IPS-NIHi7 (cell line): ENCODE data around the gene MXRA7.
"Not testable (repeated sequence)": the region's sequence is repeated elsewhere in the genome, so short reads cannot be mapped to it uniquely, and the experiment has no call there.

Experiments
- DNase-seq: peaks from one replicate; pipeline ENCODE4 v3.0.0; 2012; ENCODE audit warnings: mixed read lengths; ENCODE audit errors: extremely low spot score

Gene MXRA7

DNA sequence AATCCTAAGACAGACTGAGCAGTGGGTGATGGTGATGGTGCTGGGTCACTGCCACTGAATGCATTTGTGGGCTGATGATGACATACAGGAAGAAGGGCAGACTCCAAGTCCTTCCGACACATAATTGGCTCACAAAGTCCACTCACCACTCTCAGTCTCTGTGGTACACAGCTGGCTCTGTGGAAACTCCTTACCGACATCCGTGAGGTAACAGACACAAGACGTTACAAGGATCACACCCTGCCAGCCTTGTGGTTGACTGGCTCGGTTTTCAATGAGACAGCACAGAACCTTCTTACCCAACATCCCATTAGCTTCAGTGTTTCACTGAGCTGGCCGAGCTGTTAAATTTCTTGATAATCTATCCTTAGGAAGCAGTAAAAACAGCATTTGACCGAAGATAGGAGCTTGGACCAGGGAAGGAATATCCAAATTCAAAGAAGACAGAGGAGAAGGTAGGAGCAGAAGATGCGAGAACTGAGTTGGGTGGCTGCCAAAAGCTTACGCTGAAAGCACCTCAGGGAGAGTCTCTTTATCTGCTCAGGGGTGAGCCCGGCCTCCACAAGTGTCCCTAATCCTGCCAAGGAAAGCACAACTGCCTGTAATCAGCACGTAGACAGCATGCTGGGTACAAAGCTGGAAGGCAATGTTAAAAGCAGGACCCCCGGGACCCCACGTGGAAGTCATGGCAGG lies 5.5 kb upstream of the MXRA7 start:
- no peak for DNase-seq

DNA sequence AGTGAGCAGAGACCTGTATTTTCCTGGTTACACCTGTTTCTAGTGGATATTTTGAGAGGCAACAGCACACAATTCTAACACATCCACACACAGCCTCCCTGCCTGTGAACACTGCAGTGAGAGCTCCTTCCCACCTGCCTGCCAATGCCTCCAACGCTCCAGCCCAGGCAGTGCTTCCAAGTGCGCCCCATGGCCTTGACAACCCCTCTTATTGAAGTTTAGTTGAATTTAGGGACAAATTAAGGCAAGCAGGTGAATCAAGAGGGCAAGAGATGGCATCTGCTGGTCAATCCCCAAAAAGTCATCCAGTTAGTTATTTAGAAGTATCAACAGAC lies 4.7 kb upstream of the MXRA7 start:
- no peak for DNase-seq

DNA sequence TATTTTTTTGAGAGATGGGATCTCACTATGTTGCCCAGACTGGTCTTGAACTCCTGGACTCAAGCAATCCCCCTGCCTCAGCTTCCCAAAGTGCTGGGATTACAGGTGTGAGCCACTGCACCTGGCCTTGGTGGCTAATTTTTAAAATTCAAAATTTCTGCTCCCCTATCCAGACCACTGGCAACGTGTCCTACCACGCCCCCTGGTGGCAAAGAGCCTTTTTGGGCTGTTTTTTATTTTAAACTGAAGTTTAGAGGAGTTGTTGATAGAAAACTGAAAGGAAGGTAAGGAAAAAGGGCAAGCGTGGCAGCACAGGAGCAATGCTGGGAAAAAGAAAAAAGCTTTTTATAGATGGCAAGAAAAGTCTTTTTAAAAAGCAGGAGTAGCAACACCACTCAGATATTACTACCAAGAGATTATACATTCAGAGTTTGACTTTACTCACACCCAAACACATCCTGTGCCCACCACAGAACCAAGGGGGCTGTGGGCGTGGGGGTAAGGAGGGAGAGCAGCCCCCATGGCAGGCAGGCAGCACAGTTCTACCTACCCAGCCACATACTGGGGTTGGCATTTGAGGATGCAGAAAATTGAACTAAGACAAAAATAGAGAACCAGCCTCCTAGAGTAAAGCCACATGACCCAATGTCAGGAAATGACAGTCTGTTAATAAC lies 4.2 kb upstream of the MXRA7 start:
- DNase-seq, result peak; percentile 46

DNA sequence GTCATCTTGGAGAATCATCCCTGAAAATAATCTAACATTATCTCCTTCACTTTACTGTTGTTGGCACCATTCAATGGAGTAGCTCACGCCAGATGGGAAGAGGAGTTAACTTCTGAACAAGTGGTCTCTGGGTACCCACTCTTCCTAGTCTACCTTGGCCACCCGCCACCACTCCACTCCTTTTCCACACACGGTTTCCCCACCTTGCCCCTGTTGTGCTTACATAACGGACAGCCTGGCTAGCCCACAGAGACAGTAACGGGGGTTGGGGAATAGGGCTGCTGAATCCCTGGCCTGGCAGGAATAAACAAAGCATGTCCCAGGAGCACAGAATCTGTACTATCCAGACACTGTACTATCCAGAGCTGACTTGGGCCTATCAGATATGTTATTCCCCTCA lies 3.6 kb upstream of the MXRA7 start:
- DNase-seq, result no peak

DNA sequence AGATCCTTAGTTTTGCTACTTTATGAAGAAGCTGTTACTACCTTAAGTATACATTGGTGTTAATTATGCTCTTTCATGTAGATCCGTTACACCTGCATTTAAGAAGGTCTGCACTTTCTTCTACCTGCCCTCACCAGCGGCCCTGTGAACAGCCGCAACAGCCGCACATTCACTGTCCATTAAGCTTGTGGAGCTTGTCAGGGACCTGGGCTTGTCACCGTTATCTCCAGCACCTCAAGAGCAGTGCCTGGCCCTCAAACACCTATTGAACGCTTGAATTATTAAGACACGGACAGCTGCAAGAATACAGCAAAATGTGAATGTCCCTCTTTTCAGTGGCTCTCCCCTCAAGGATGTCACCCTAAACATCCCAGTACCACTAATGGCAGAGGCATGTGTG lies 3.0 kb upstream of the MXRA7 start:
- DNase-seq, result no peak

DNA sequence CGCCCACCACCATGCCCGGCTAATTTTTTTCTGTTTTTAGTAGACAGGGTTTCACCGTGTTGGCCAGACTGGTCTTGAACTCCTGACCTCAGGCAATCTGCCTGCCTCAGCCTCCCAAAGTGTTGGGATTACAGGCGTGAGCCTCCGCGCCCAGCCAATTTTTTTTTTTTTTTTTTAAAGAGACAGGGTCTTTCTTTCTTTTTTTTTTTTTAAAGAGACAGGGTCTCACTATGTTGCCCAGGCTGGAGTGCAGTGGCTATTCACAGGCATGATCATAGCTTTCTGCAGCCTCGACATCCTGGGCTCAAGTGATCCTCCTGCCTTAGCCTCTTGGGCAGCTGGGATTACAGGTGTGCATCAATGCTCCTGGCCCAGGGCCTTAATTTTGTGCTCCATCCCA lies 1.6 kb upstream of the MXRA7 start:
- DNase-seq, result not testable (repeated sequence)

DNA sequence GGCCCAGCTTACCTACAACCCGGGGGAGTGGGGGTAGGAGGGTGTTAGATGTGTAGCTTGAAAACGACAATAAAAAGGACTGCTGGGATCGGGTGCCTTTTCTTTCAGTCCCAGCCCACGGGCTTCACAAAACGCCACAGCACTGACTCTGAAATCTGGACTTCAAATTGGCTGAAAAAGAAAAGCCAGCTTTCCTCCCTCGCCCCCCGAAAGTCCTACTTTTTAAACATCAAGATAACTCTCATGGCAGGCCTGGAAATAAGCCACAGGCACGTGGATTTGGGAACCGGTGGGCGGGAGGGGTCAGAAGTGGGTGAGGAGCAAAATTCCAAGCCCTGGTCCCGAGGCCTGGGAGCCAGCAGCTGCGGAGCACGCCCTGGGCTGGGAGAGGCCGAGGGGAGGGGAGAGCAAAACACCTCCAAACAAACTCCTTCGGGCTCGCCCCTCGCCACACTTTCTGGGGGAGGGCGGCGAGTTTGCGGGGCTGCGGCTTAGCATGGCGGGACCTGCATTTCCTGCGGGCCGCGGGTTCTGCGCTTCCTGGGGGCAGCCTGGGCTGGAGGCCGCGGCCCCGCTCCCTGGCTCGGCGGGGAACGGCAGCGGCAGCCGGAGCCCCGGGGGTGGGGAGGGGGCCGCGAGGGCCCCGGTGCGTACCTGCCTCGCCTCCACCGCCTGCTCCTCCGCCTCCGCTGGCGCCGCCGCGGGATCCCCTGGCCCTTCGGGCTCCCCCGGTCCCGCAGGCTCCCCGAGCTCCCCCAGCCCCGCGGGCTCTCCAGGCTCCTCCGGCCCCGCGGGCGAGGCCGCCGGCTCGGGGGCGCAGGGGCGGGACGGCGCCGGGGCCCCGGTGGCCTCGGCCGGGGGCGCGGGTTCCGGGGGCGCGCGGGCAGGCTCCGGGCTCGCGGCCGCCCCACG lies 558 bp downstream of the MXRA7 start:
- DNase-seq, result not testable (repeated sequence)

DNA sequence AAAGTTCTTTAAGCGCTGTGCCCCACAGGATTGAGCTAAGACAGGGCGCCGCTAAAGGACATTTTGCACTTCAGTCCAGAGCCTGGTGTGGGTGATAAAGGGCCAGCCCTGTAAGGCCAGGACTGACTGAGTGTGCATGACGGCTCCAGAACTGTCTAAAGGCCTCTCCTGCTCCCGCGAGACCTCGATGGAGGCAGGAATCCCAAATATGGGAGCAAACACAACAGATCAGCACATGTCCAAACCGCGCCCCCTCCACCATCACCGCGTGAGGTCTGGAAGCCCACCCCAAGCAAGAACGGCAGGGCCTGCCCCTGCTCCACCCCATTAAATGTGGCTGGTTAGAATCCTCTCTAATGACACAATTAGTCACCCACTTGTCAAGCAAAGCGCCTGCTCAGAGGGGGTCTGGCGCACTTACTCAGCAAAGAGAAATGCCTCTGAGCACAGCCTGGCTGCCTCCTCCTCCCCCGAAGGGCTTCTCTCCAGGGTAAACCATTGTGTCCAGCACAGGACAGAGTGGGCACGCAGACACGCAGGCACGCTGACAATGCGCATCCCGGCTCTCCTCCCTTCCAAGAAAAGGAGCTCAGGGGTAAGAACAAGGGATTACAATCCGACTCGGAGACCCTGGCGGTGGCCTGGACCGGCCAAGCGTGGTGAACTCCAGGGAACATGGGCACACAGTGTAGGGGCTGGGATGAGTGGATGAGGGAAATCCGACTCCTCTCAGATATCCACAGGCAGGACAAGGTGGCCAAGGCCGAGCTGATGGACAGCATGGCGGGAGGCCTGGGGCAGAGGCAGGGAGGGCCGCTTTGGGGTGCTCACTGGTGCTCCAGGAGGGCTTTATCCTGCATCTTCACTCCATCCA lies 1.5 kb downstream of the MXRA7 start:
- peak; percentile 61 for DNase-seq

DNA sequence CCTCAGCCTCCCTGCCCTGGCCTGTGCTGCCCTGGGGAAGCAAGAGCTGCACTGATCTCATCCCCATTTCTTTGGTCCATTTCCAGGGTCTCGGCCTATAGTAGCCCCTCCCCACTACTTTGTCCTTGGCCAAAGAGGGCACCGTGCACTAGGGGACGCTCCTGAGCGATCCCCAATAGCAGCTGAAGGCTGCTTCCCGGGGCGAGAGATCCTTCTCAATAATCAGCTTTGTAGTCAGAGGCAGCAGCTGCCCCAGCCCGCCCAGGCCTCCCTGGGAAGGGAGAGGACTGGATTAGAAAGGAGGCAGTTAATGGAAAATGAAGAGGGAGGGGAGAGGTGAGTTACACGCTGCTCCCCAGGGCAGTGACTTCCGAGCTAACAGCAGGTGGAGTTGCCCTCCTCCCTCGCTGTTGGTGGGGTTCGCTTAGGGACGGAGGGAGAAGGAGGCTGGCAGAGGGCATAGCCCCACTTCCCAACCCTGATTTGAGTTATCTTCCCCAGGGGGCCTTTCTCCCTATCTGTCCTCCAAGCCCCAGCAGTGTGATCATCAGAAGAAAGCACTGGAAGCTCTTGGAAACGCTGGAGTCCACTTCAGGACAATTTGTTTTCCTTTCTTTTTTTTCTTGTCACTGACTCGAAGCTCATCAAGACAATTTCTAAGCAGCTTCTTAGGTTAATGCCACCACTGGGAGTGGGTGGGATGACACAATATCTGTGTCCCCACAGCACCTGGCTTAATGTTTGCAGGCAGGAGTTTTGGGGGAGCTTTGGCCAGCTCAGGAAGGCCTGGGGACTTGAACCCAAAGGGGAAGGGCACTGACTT lies 2.6 kb downstream of the MXRA7 start:
- DNase-seq, result peak; percentile 87

DNA sequence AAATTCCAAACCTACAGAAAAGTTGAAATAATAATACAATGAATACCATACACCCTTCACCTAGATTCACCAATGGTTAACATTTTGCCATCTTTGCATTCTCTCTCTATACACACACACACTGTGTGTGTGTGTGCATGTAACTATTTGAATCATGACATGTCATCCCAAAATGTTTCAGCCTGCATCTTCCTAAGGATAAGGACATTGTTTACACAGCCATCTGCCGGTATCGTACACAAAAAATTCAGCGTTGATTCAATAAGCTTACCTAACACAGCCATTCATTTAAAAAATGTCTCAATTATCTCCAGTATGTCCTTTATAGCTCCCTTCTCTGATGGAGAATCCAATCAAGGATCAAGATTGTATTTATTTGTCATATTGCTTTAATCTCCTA lies 3.9 kb downstream of the MXRA7 start:
- DNase-seq, result no peak

DNA sequence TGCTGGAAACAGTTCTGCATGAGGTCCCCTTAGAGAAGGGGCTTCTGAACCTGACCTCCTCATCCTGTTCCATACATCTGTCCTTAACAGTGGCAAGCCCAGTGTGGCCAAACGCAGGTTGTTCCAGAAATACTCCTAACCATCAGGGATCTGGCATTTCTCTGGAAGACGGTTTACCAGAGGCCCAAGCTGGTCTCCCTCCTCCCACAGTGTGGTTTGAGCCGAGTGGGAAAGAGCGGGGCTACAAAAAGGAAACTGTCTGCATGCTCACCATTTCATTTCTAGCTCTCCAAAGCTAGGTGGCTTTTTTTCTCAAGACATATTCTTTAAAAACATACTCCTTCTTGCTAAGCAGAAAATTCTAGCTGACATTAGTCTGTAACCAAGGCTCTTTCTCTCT lies 6.0 kb downstream of the MXRA7 start:
- DNase-seq, result no peak

DNA sequence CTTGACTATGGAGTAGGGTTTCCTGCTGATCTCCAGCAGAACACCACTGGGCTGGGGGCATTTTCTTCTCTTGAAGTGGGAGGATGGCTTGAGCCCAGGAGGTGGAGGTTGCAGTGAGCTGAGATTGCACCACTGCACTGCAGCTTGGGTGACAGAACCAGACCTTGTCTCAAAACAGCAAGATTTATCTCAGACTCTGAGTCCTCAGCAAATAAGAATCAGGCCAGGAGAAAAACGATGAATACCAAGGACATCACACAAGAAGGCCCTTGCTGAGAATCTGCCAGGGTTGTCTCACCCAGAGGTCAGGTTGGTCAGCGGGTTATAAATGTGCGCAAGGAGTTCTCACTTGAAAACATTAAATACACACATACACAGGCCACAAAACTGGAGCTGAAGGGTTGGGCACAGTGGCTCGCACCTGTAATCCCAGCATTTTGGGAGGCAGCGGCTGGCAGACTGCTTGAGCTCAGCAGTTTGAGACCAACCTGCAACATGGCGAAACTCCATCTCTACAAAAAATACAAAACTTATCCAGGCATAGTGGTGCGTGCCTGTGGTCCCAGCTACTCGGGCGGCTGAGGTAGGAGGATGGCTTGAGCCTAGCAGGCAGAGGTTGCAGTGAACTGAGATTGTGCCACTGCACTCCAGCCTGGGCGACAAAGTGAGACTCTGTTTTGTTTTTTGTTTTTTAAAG lies 7.7 kb downstream of the MXRA7 start:
- no peak for DNase-seq

DNA sequence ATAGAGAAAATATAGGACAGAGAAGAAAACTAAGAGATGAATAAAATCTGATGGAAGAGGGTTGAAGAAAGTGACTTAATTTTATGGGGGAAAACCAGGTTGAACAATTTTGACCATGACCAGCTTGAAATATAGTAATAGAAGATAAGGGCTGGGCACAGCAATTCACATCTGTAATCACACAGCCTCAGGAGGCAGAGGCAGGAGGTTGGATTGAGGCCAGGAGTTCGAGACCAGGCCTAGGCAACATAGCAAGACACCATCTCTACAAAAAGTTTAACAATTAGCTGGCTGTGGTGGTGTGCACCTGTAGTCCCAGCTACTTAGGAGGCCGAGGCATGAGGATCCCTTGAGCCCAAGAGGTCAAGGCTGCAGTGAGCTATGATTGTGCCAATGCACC lies 8.7 kb downstream of the MXRA7 start:
- no peak for DNase-seq

DNA sequence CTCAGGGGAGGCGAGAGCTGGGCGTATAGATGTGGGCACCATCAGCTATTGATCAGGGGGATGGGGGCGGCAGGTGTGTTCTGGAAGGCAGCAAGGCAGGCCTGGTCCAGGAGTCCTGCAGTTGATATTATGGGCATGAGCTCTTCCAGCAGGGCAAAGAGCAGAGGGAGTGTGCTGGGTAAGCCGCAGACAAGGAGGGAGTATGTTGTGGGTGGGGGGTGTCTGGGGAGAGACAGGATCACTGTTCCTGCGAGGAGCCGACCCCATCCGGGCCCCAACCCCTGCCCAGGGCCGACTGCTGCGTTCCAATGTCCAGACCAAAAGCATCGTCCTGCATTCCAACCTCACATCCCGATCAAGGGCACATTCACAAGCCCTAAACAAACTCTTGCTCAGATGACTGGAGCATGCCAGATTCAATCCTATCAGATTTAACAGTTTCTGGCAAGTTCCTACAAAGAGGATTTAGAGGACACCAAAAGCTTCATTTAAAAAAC lies 9.2 kb downstream of the MXRA7 start:
- DNase-seq, result no peak

DNA sequence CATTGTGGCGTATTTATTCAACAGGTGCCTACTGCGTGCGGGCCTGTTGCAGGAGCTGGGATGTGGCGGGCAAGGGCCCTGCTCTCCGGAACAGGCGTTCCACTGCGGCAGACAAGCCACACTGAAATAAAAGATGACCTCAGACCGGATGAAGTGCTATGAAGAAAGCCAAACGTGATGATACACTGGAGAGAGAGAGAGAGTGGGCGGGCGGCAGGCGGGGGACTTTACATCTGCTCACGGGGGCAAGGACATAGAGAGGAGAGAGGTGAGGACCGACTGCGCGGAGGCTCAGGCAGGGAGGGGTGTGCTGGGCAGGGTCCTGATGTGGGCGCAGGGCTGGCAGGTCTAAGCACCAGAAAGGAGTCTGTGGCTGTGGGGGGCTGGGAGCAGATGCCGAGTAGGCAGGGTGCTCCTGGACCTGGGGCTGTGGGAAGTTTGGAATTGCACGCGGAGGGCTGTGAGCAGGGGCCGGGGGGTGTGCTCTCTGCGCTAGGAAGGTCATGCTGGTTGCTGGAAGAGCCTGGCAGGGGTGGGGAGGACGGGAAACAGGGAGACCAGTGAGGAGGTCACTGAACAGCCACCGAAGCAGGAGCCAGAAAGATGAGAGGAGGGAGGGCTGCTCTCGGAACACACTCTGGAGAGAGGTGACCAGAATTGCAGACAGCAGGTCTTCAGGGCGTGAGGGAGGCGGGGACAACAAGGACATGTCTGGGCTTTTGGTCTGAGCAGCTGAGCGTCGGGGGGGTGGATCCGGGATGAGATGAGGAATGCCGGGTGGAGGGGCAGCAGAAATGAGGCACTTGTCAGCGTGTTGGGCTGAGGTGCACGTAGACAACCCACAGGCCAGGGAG lies 9.9 kb downstream of the MXRA7 start:
- peak; percentile 50 for DNase-seq

DNA sequence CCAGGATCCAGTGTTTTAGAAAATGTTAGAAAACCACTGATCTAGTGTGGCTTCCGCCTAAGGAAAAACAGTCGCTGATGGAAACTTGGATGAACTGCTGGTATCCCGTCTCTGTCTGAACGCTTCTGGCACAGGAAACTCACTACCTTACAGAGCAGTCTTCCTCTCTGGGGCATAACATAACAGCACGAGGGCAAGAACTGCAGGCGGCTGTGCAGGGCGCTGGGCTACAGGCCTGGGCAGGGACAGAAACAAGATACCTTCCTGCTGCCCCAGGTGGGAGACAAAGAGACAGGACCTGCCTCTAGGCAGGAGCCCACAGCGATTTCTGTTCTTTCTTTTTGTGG lies 10.5 kb downstream of the MXRA7 start:
- no peak for DNase-seq

DNA sequence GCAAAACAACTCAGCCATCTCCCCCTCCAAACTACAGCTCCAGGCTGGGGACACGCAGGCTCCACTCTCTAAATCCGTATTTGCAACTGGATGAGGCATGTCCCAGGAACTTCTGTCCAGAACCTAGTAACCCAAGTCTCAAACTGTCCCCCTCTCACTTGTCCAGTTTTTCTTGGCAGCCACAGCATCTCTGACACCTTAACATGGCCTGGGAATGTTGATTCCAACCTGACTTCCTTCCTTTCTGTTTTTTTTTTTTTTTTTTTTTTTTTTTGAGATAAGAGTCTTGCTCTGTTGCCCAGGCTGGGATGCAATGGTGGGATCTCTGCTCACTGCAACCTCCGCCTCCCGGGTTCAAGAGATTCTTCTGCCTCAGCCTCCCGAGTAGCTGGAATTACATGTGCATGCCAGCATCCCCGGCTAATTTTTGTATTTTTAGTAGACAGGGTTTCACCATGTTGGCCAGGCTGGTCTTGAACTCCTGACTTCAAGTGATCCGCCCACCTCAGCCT lies 12.2 kb downstream of the MXRA7 start:
- not testable (repeated sequence) for DNase-seq

DNA sequence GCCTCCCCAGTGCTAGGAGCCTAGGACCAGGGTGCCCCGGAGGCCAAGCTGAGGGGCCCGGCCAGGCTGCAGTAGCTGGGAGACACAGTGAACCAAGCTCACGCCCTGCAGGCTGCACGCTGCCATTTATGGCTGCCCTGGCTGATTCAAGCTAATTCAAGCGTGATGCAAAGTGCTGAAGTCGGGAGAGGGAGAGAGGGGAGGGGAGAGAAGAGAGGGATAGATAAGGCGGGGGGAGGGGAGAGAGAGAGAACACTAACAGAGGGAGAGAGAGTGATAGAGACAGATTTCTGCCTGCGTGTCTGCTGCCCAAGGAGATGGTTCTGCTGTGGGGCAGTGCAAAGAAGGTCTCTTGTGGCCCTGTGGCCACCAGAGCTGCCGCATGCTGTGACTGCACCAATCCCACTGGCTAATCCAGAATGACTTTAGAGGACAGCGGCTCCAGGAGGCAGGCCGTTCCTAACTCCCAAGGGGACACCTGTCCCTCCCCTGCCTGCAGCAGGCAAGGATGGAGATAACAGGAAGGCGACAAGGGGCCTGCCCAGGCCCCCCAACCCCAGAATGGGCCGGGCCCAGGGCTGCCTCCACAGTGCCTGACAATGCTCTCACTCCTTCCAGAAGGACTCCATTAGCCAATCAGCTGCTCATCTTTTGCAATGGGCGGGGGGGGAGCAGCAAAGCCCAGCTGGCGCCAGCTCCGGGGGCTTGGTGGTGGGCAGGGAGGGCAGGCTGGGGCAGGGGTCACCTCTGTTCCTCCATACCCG lies 12.9 kb downstream of the MXRA7 start:
- DNase-seq, result no peak
